Testis (tissue), 3 donors: ENCODE measurements around the gene DGLUCY. TPM values are rescaled to one million over a fixed set of nuclear protein-coding genes. Genes with fewer than 3 reads are reported as not detected.

ENCODE experiments used
- DNase-seq: peaks from one replicate; pipeline ENCODE4 v3.0.0-alpha.2; 2019
- H3K27ac ChIP-seq, 2 donors: fragments of 200-600 bp; sonication (generic); one replicate each; pipeline ENCODE4 v1.5.1; 2019
- H3K27me3 ChIP-seq: fragments of 200-600 bp; sonication (generic); one replicate; pipeline ENCODE4 v1.5.1; 2019
- H3K36me3 ChIP-seq: fragments of 200-600 bp; sonication (generic); one replicate; pipeline ENCODE4 v1.5.1; 2017; ENCODE audit warnings: low read depth; ENCODE audit errors: missing control alignments
- H3K4me1 ChIP-seq: fragments of 200-600 bp; sonication (generic); one replicate; pipeline ENCODE4 v1.5.1; 2019
- H3K4me3 ChIP-seq, 2 donors: fragments of 200-600 bp; sonication (generic); one replicate each; pipeline ENCODE4 v1.5.1; 2017 to 2019
- H3K9me3 ChIP-seq: fragments of 200-600 bp; sonication (generic); one replicate; pipeline ENCODE4 v1.5.1; 2017
- CTCF ChIP-seq, 3 experiments: fragments of 450-650 bp in 2 of 3; fragments of 200-600 bp in 1 of 3; sonication (generic) in 1 of 3; IDR thresholded peaks; one replicate each; pipeline ENCODE4 v1.5.1; 2016 to 2019; ENCODE audit warnings: antibody characterized with exemption in 3 of 3, mild to moderate bottlenecking in 2 of 3, moderate library complexity in 1 of 3
- POLR2A ChIP-seq: fragments of 450-650 bp; IDR thresholded peaks from one replicate; pipeline ENCODE4 v1.6.1; 2017; ENCODE audit warnings: antibody characterized with exemption, mild to moderate bottlenecking, moderate library complexity
- WGBS, 2 donors: methylation state at CpG; one replicate each; pipeline ENCODE4 v1.1.5; 2018; 5-methylcytosine and 5-hydroxymethylcytosine counted together
- intact Hi-C: fragments of 100-400 bp; cut with DNase I; formaldehyde crosslinking; loops from one replicate; pipeline ENCODE4 v1.15.1; 2023; ENCODE audit warnings: low total_unique reads
- polyA plus RNA-seq: library from polyadenylated mRNA; stranded (reverse); fragments of 350-450 nt; fragmentation: Illumina TruSeq; extraction: RNeasy Lipid Tissue Mini Kit (QIAGEN cat#74804); gene quantifications from one replicate; pipeline ENCODE4 v1.2.3, GENCODE V29; 2014; ENCODE audit warnings: low read depth, low replicate concordance; ENCODE audit not compliant: insufficient read depth
- total RNA-seq, 2 donors: library from RNA; depleted of rRNA; stranded (reverse); fragments of >200 nt; gene quantifications; one replicate each; pipeline ENCODE4 v1.2.3, GENCODE V29; 2016

DGLUCY gene
- total and polyA plus RNA-seq, 3 donors from 2014 or later: 77.5 to 161 (median 145) TPM

- no peak overlapping the region for H3K27ac ChIP-seq
- intact Hi-C loops: no loop called here
- no peaks in the 10 kb centered on the region for H3K27me3 ChIP-seq
- no peak for TF ChIP-seq POLR2A
- TF ChIP-seq CTCF (IDR thresholded peaks at IDR 0.05): no peak
- DNase-seq: no peak
- 63 to 79% methylated on average over 33 to 63 of the region's 63 CpGs for WGBS, 2 donors
- H3K4me3 ChIP-seq: no peak overlapping the region
- H3K9me3 ChIP-seq: no peaks in the 10 kb centered on the region
- H3K36me3 ChIP-seq: no peaks in the 10 kb centered on the region
- H3K4me1 ChIP-seq: no peaks in the 10 kb centered on the region
Measured at GRCh38 chr14:91233936-91234790, 120.3 kb downstream of the DGLUCY start.

GRCh38 chr14:91234791-91235114 lies 120.9 kb downstream of the DGLUCY start:
- H3K9me3 ChIP-seq: no peaks in the 10 kb centered on the region
- intact Hi-C loops: no loop called here
- H3K27me3 ChIP-seq: no peaks in the 10 kb centered on the region
- H3K4me1 ChIP-seq: no peaks in the 10 kb centered on the region
- DNase-seq: no peak
- TF ChIP-seq CTCF (IDR thresholded peaks at IDR 0.05) (no peak), POLR2A (no peak)
- no peak overlapping the region for H3K27ac ChIP-seq
- no peak overlapping the region for H3K4me3 ChIP-seq
- WGBS, 2 donors: 58 to 80% methylated on average over 10 to 16 of the region's 16 CpGs
- no peaks in the 10 kb centered on the region for H3K36me3 ChIP-seq

GRCh38 chr14:91235841-91236240 lies 122.0 kb downstream of the DGLUCY start:
- no peak overlapping the region for H3K4me3 ChIP-seq

GRCh38 chr14:91237219-91237618 lies 123.3 kb downstream of the DGLUCY start:
- no peak overlapping the region for H3K4me3 ChIP-seq
- no peak overlapping the region for H3K27ac ChIP-seq
- no peaks in the 10 kb centered on the region for H3K36me3 ChIP-seq
- intact Hi-C loops: no loop called here
- H3K9me3 ChIP-seq: no peaks in the 10 kb centered on the region
- no peaks in the 10 kb centered on the region for H3K27me3 ChIP-seq
- no peak for TF ChIP-seq POLR2A
- 91 to 92% methylated on average over 7 of the region's 7 CpGs for WGBS, 2 donors
- no peaks in the 10 kb centered on the region for H3K4me1 ChIP-seq
- DNase-seq: no peak

More at GRCh38 chr14:91235841-91236240, 122.0 kb downstream of the DGLUCY start:
- H3K27ac ChIP-seq: no peak overlapping the region
- no peaks in the 10 kb centered on the region for H3K27me3 ChIP-seq
- no peak for DNase-seq
- TF ChIP-seq POLR2A (no peak), CTCF (IDR thresholded peaks at IDR 0.05) (no peak)
- H3K36me3 ChIP-seq: no peaks in the 10 kb centered on the region
- no peaks in the 10 kb centered on the region for H3K4me1 ChIP-seq
- 91 to 96% methylated on average over 7 of the region's 7 CpGs for WGBS, 2 donors
- intact Hi-C loops: no loop called here
- no peaks in the 10 kb centered on the region for H3K9me3 ChIP-seq

- 78 to 88% methylated on average over 4 of the region's 4 CpGs for WGBS, 2 donors
- Histone ChIP-seq H3K9me3 (no peaks in the 10 kb centered on the region), H3K4me1 (no peaks in the 10 kb centered on the region), H3K27ac (no peak overlapping the region), H3K36me3 (no peaks in the 10 kb centered on the region), H3K4me3 (no peak overlapping the region), H3K27me3 (no peaks in the 10 kb centered on the region)
- no peak for DNase-seq
- TF ChIP-seq CTCF (IDR thresholded peaks at IDR 0.05): no peak
- TF ChIP-seq POLR2A: no peak
- intact Hi-C loops: no loop called here
Measured at GRCh38 chr14:91238085-91238484, 124.2 kb downstream of the DGLUCY start.
